K562 (cell line): ENCODE data around the gene SH3PXD2B. TPM values are rescaled to one million over a fixed set of nuclear protein-coding genes. Genes with fewer than 3 reads are reported as not detected.

Experiments used
- ATAC-seq: fragments of 200-7000 bp; cut with Tn5 transposase; 3 replicates; pipeline ENCODE4 v1.9.1; 2020; ENCODE audit warnings: moderate library complexity
- BruUV-seq: library from RNA; stranded (reverse); fragments of 400-500 nt; replicated peaks from 2 replicates; lab custom pipeline; 2021; lab: Mats Ljungman, UMichigan
- CTCF ChIA-PET: fragments of 300-600 bp; formaldehyde crosslinking; extraction: SDS; loops from one replicate; lab custom pipeline; 2021; ENCODE audit warnings: low intra/inter-chr PET ratio; lab: Yijun Ruan, JAX
- POLR2A ChIA-PET: fragments of 300-600, 350-650 bp; sonication (Branson Sonifier 250); formaldehyde crosslinking; extraction: SDS; loops from one replicate; lab custom pipeline; 2021; ENCODE audit warnings: antibody characterized with exemption, inconsistent platforms; lab: Yijun Ruan, JAX
- DNase-seq, 4 experiments: peaks; one replicate each; pipeline versions ENCODE4 v3.0.0 to v3.0.0-alpha.2; 2011 to 2018; ENCODE audit warnings: low spot score in 3 of 4, mixed read lengths in 3 of 4; ENCODE audit errors: extremely low read depth in 1 of 4
- FAIRE-seq: peaks from 2 replicates; lab custom pipeline; 2011; peaks lifted over from hg19 to GRCh38; lab: Jason Lieb, UNC
- H2AFZ ChIP-seq: 2 replicates; pipeline ENCODE4 v1.6.0; 2011; ENCODE audit warnings: low read depth, low read length, control low read depth, inconsistent platforms
- H3K27ac ChIP-seq: fragments of 200-600 bp; 3 replicates; pipeline ENCODE4 v1.8.0; 2011; ENCODE audit warnings: low read depth, mild to moderate bottlenecking, control low read depth, inconsistent platforms, low read length, moderate library complexity, mixed read lengths; ENCODE audit errors: extremely low read depth
- H3K27me3 ChIP-seq, 2 experiments: fragments of 300-600 bp in 1 of 2; 2 replicates in 1 of 2; 3 replicates in 1 of 2; pipeline versions ENCODE4 v1.6.0 to v1.8.0; 2011; ENCODE audit warnings: inconsistent platforms in 2 of 2, low read length in 2 of 2, mild to moderate bottlenecking in 1 of 2, mixed read lengths in 1 of 2, moderate library complexity in 1 of 2; ENCODE audit not compliant: control insufficient read depth in 2 of 2, insufficient read depth in 2 of 2
- H3K36me3 ChIP-seq: fragments of 300-600 bp; 3 replicates; pipeline ENCODE4 v1.8.0; 2011; ENCODE audit warnings: mild to moderate bottlenecking, low read length, inconsistent platforms; ENCODE audit not compliant: control insufficient read depth, insufficient read depth
- H3K4me1 ChIP-seq, 2 experiments: fragments of 200-600 bp in 1 of 2; replicated peaks in 1 of 2; 2 replicates in 1 of 2; 3 replicates in 1 of 2; pipeline versions ENCODE4 v1.5.1 to v1.8.0; 2011; ENCODE audit warnings: inconsistent platforms in 2 of 2, low read length in 2 of 2, mild to moderate bottlenecking in 1 of 2, mixed read lengths in 1 of 2, moderate library complexity in 1 of 2; ENCODE audit not compliant: control insufficient read depth in 2 of 2, insufficient read depth in 2 of 2
- H3K4me2 ChIP-seq: 2 replicates; pipeline ENCODE4 v1.6.1; 2011; ENCODE audit warnings: low read length, control low read depth, inconsistent platforms, mixed read lengths; ENCODE audit not compliant: insufficient read depth
- H3K4me3 ChIP-seq: fragments of 200-600 bp; sonication (generic), shearing (Covaris generic); 2 replicates; pipeline ENCODE4 v1.5.1; 2016; ENCODE audit warnings: control low read depth, inconsistent platforms
- H3K79me2 ChIP-seq: fragments of 200-600 bp; 3 replicates; pipeline ENCODE4 v1.8.0; 2011; ENCODE audit warnings: low read length, inconsistent platforms; ENCODE audit not compliant: control insufficient read depth, insufficient read depth
- H3K9ac ChIP-seq, 2 experiments: 2 replicates each; pipeline versions ENCODE4 v1.6.0 to v1.6.1; 2011; ENCODE audit warnings: low read depth in 2 of 2, low read length in 2 of 2, control low read depth in 1 of 2, inconsistent platforms in 1 of 2, mild to moderate bottlenecking in 1 of 2, mixed read lengths in 1 of 2; ENCODE audit not compliant: insufficient read depth in 1 of 2
- H3K9me1 ChIP-seq: one replicate; pipeline ENCODE4 v1.6.0; 2011; ENCODE audit warnings: inconsistent platforms, mild to moderate bottlenecking, low read length, moderate library complexity; ENCODE audit not compliant: control insufficient read depth, insufficient read depth
- H3K9me3 ChIP-seq: replicated peaks from 2 replicates; pipeline ENCODE4 v1.5.1; 2011; ENCODE audit warnings: low read depth, low read length, inconsistent platforms; ENCODE audit not compliant: control insufficient read depth, insufficient read depth
- H4K20me1 ChIP-seq: replicated peaks from 2 replicates; pipeline ENCODE4 v1.6.1; 2011; ENCODE audit warnings: low read length, inconsistent platforms, mixed read lengths; ENCODE audit not compliant: control insufficient read depth, insufficient read depth
- CTCFL ChIP-seq: IDR thresholded peaks from 2 replicates; pipeline ENCODE4 v1.6.1; 2011; ENCODE audit warnings: borderline replicate concordance, low read depth, mild to moderate bottlenecking, moderate library complexity, low read length; ENCODE audit not compliant: insufficient read depth, poor library complexity, severe bottlenecking
- ELF1 ChIP-seq: fragments of 200-800 bp; sonication (Bioruptor generic); IDR thresholded peaks from 2 replicates; pipeline ENCODE4 v1.6.1; 2016; ENCODE audit warnings: missing genetic modification characterization, missing compliant biosample characterization
- HDAC1 ChIP-seq, 2 experiments: fragments of 450-650 bp; IDR thresholded peaks; 2 replicates each; pipeline ENCODE4 v1.6.1; 2016 to 2017; ENCODE audit warnings: inconsistent platforms in 1 of 2, mild to moderate bottlenecking in 1 of 2, moderate library complexity in 1 of 2
- IFI16 ChIP-seq: fragments of 250-450 bp; sonication (Bioruptor Pico); IDR thresholded peaks from 2 replicates; pipeline ENCODE4 v2.1.2; 2022; ENCODE audit warnings: mild to moderate bottlenecking, inconsistent platforms
- KDM2B ChIP-seq: fragments of 250-450 bp; sonication (Bioruptor Pico); IDR thresholded peaks from 2 replicates; pipeline ENCODE4 v1.8.0; 2021; ENCODE audit warnings: mild to moderate bottlenecking, moderate library complexity
- MXI1 ChIP-seq: IDR thresholded peaks from 2 replicates; pipeline ENCODE4 v1.6.1; 2011; ENCODE audit warnings: low read depth, mild to moderate bottlenecking, improper control_type of control experiment, low read length
- PHTF2 ChIP-seq: fragments of 250-450 bp; sonication (Bioruptor Pico); IDR thresholded peaks from 2 replicates; pipeline ENCODE4 v1.5.0; 2021; ENCODE audit warnings: mild to moderate bottlenecking
- STAT5B ChIP-seq: fragments of 250-450 bp; sonication (Bioruptor Pico); IDR thresholded peaks from 2 replicates; pipeline ENCODE4 v1.8.0; 2021; ENCODE audit warnings: mild to moderate bottlenecking, inconsistent platforms
- ZBTB2 ChIP-seq: fragments of 450-650 bp; IDR thresholded peaks from 2 replicates; pipeline ENCODE4 v1.6.1; 2016; ENCODE audit warnings: antibody characterized with exemption
- ZEB2 ChIP-seq: fragments of 450-650 bp; IDR thresholded peaks from 2 replicates; pipeline ENCODE4 v1.6.1; 2016
- WGBS: fragments of 100-300 bp; shearing (Covaris generic); methylation state at CpG from one replicate; pipeline ENCODE4 v1.1.6; 2016; ENCODE audit warnings: low coverage, mixed read lengths; ENCODE audit not compliant: insufficient coverage; ENCODE audit errors: missing lambda C conversion rate; 5-methylcytosine and 5-hydroxymethylcytosine counted together
- in situ Hi-C: fragments of 300-500 bp; cut with MboI; formaldehyde crosslinking; loops from 4 replicates; pipeline ENCODE4 v1.15.0; 2018; ENCODE audit warnings: inconsistent platforms, mixed read lengths
- intact Hi-C: fragments of 100-400 bp; cut with micrococcal nuclease; formaldehyde crosslinking; loops from 2 replicates; pipeline ENCODE4 v1.14.2; 2022
- polyA plus RNA-seq, 8 experiments: library from polyadenylated mRNA; depleted of rRNA in 4 of 8; stranded (reverse) in 5 of 8; unstranded in 3 of 8; fragments of >200 nt; fragmentation: Nextera tagmentation in 2 of 8; fragmentation: Illumina TruSeq in 1 of 8; extraction: Ambion mirVana in 2 of 8; extraction: Trizol in 1 of 8; gene quantifications; 2 replicates each; pipeline versions ENCODE4 v1.2.1 to v1.2.3, GENCODE V29; 2011 to 2014; ENCODE audit warnings: inconsistent platforms in 1 of 8, missing spikeins in 1 of 8
- total RNA-seq, 7 experiments: library from RNA; depleted of rRNA in 6 of 7; stranded (reverse); fragments of >200 nt in 6 of 7; fragmentation: Illumina TruSeq in 2 of 7; extraction: Trizol in 2 of 7; gene quantifications; 2 replicates each; pipeline versions ENCODE4 v1.2.1 to v1.2.3, GENCODE V29; 2011 to 2021; ENCODE audit warnings: low replicate concordance in 1 of 7

The SH3PXD2B gene
- total and polyA plus RNA-seq, 9 of the 15 experiments (the other 6 are each of a cell fraction or from before 2014, with no cell fraction given): 0.04 to 0.66 (median 0.19) TPM

- WGBS: 9% methylated on average over 7 of the region's 9 CpGs
- Histone ChIP-seq H3K9me3 (no peaks in the 10 kb centered on the region), H3K9ac (no peak overlapping the region), H3K27me3 (peaks cover 0 to 13% of the 10 kb centered on the region in 2 experiments; a peak in 3 of 5 replicates), H3K4me3 (no peak overlapping the region), H3K4me1 (no peaks in the 10 kb centered on the region), H4K20me1 (no peaks in the 10 kb centered on the region), H3K4me2 (no peak overlapping the region), H3K36me3 (no peaks in the 10 kb centered on the region), H3K79me2 (no peaks in the 10 kb centered on the region), H2AFZ (no peak overlapping the region), H3K9me1 (no peaks in the 10 kb centered on the region), H3K27ac (no peak overlapping the region)
- intact Hi-C loops: no loop called here
- DNase-seq (no peak), FAIRE-seq (no peak), ATAC-seq (no peak)
- CTCF ChIA-PET: interaction anchor here (2.1 kb wide), 1 partner anchor 235 kb away, joined by 11 read pairs; no protein-coding TSS in a partner anchor
- BruUV-seq: no TSS peak
- in situ Hi-C loops: no loop called here
- POLR2A ChIA-PET: no interaction called here
- no peak for TF ChIP-seq KDM2B (CRISPR knock-in tag)
- no peak for TF ChIP-seq IFI16 (CRISPR knock-in tag)
- no peak for TF ChIP-seq MXI1
- TF ChIP-seq STAT5B: no peak
- TF ChIP-seq ELF1 (tag): no peak
- no peak for TF ChIP-seq PHTF2
- no peak for TF ChIP-seq HDAC1 (IDR thresholded peaks at IDR 0.05)
- TF ChIP-seq ZEB2: no peak
- TF ChIP-seq CTCFL: no peak
- no peak for TF ChIP-seq ZBTB2
Observed at GRCh38 chr5:172463031-172463430, 8.7 kb upstream of the SH3PXD2B start.
